DOHH2 (cell line): Measurements from ENCODE around the gene EMX1.

ENCODE experiments used
- CTCF ChIP-seq: fragments of 200-600 bp; sonication (generic); IDR thresholded peaks from one replicate; pipeline ENCODE4 v1.5.1; 2014; ENCODE audit warnings: antibody characterized with exemption, mild to moderate bottlenecking, low read depth, low read length; ENCODE audit not compliant: poor library complexity, severe bottlenecking
- EZH2phosphoT487 ChIP-seq: fragments of 200-600 bp; sonication (generic); IDR thresholded peaks from 2 replicates; pipeline ENCODE4 v1.6.1; 2017; ENCODE audit warnings: borderline replicate concordance, mild to moderate bottlenecking, antibody characterized with exemption, low read length, moderate library complexity, mixed read lengths

GRCh38 chr2:72953976-72954375 is 36.7 kb downstream of the EMX1 start:
- no peak for TF ChIP-seq CTCF
- no peak for TF ChIP-seq EZH2phosphoT487
